Natural killer cell (primary cell): ENCODE data around the gene KERA. TPM values are rescaled to one million over a fixed set of nuclear protein-coding genes. Genes with fewer than 3 reads are reported as not detected.

Experiments
- ATAC-seq, 3 donors: fragments of 150-1000 bp in 2 of 3; fragments of 200-7000 bp in 1 of 3; cut with Tn5 transposase; 1 replicate in 1 of 3; 2 replicates in 2 of 3; pipeline ENCODE4 v1.10.0; 2021; ENCODE audit warnings: mild to moderate bottlenecking in 2 of 3, moderate library complexity in 2 of 3
- DNase-seq, 2 donors: peaks; one replicate each; pipeline versions ENCODE4 v3.0.0 to v3.0.0-alpha.2; 2013 to 2021; ENCODE audit warnings: mixed read lengths in 1 of 2
- H3K27ac ChIP-seq: one replicate; pipeline ENCODE4 v1.5.1; 2013; ENCODE audit warnings: mild to moderate bottlenecking, low read length
- H3K27me3 ChIP-seq: one replicate; pipeline ENCODE4 v1.6.1; 2013; ENCODE audit warnings: low read length; ENCODE audit not compliant: control insufficient read depth, insufficient read depth
- H3K36me3 ChIP-seq: one replicate; pipeline ENCODE4 v1.6.1; 2013; ENCODE audit warnings: low read length; ENCODE audit not compliant: control insufficient read depth, insufficient read depth
- H3K4me1 ChIP-seq: one replicate; pipeline ENCODE4 v1.6.1; 2013; ENCODE audit warnings: low read length; ENCODE audit not compliant: control insufficient read depth, insufficient read depth
- H3K4me3 ChIP-seq: one replicate; pipeline ENCODE4 v1.5.1; 2013; ENCODE audit warnings: low read length
- H3K9me3 ChIP-seq: one replicate; pipeline ENCODE4 v1.6.1; 2013; ENCODE audit warnings: low read length; ENCODE audit not compliant: control insufficient read depth, insufficient read depth
- H3K27ac Mint-ChIP-seq, 2 donors: one replicate each; pipeline ENCODE4 v1.8.0; 2022; ENCODE audit warnings: mild to moderate bottlenecking in 2 of 2, mixed read lengths in 2 of 2, moderate library complexity in 1 of 2
- H3K27me3 Mint-ChIP-seq, 2 donors: one replicate each; pipeline ENCODE4 v1.8.0; 2022; ENCODE audit warnings: low read depth in 2 of 2, mixed read lengths in 2 of 2
- H3K36me3 Mint-ChIP-seq: one replicate; pipeline ENCODE4 v1.8.0; 2022; ENCODE audit warnings: mixed read lengths
- H3K4me1 Mint-ChIP-seq, 2 donors: one replicate each; pipeline ENCODE4 v1.8.0; 2022; ENCODE audit warnings: mixed read lengths in 2 of 2
- H3K4me3 Mint-ChIP-seq: one replicate; pipeline ENCODE4 v1.8.0; 2022; ENCODE audit warnings: mild to moderate bottlenecking, moderate library complexity, mixed read lengths
- H3K9me3 Mint-ChIP-seq, 2 donors: one replicate each; pipeline ENCODE4 v1.8.0; 2022; ENCODE audit warnings: mixed read lengths in 2 of 2
- CTCF ChIP-seq: fragments of 200-600 bp; IDR thresholded peaks from one replicate; pipeline ENCODE4 v1.8.0; 2022; ENCODE audit warnings: antibody characterized with exemption
- WGBS: methylation state at CpG from one replicate; pipeline ENCODE4 v1.1.7; 2013; ENCODE audit warnings: missing lambda C conversion rate; ENCODE audit not compliant: insufficient coverage; 5-methylcytosine and 5-hydroxymethylcytosine counted together
- intact Hi-C: fragments of 100-400 bp; cut with micrococcal nuclease; formaldehyde crosslinking; loops from one replicate; pipeline ENCODE4 v1.14.2; 2022
- total RNA-seq, 4 donors: library from RNA; stranded (reverse); fragments of 120-200 nt in 1 of 4; gene quantifications; one replicate each; pipeline versions ENCODE4 v1.2.3 to v1.2.4, GENCODE V29; 2013 to 2022

Gene KERA
- total RNA-seq, 3 donors from 2014 or later (not counting 1 experiment from before 2014, with no cell fraction given) = not detected

- no peaks in the 10 kb centered on the region for H3K36me3 Mint-ChIP-seq
These were observed 54.1 kb downstream of the KERA start for GRCh38 chr12:91003737-91004136.

GRCh38 chr12:91001306-91001705, 56.5 kb downstream of the KERA start:
- Mint-ChIP-seq H3K4me3 (no peak overlapping the region), H3K27ac (no peak overlapping the region), H3K4me1 (no peaks in the 10 kb centered on the region), H3K27me3 (no peaks in the 10 kb centered on the region), H3K36me3 (no peaks in the 10 kb centered on the region), H3K9me3 (no peaks in the 10 kb centered on the region)
- ATAC-seq (no peak), DNase-seq (no peak)
- Histone ChIP-seq H3K27me3 (no peaks in the 10 kb centered on the region), H3K4me3 (no peak overlapping the region), H3K27ac (no peak overlapping the region), H3K4me1 (no peaks in the 10 kb centered on the region), H3K9me3 (no peaks in the 10 kb centered on the region), H3K36me3 (no peaks in the 10 kb centered on the region)
- no peak for TF ChIP-seq CTCF
- intact Hi-C loops = no loop called here
- WGBS = 100% methylated on average over 1 of the region's 1 CpG

More at GRCh38 chr12:91003737-91004136, 54.1 kb downstream of the KERA start:
- intact Hi-C loops = no loop called here
- no peak overlapping the region for H3K27ac ChIP-seq
- no peak for DNase-seq
- no peak for ATAC-seq
- H3K27me3 Mint-ChIP-seq = no peaks in the 10 kb centered on the region
- no peaks in the 10 kb centered on the region for H3K27me3 ChIP-seq
- no peak overlapping the region for H3K27ac Mint-ChIP-seq
- no peaks in the 10 kb centered on the region for H3K4me1 ChIP-seq
- H3K4me3 ChIP-seq = no peak overlapping the region
- H3K4me1 Mint-ChIP-seq = peaks cover 7 to 11% of the 10 kb centered on the region in 2 donors
- no peaks in the 10 kb centered on the region for H3K9me3 ChIP-seq
- H3K9me3 Mint-ChIP-seq = peaks cover 2% of the 10 kb centered on the region in 2 donors
- H3K36me3 ChIP-seq = no peaks in the 10 kb centered on the region
- no peak overlapping the region for H3K4me3 Mint-ChIP-seq
- no peak for TF ChIP-seq CTCF

Other genes with a start within 250 kb of the KERA start
- not detected for gene CCER1, start 102.8 kb downstream of the KERA start, total RNA-seq
- gene EPYC, start 53.1 kb downstream of the KERA start, total RNA-seq = not detected
- not detected for gene LUM, start 53.5 kb upstream of the KERA start, total RNA-seq
- gene DCN, start 124.8 kb upstream of the KERA start, total RNA-seq = under 1 TPM in 1 of 3 donors, not detected in 2; 0.90 TPM